HuH-7.5 (cell line): ENCODE data around the gene SLC39A11.
"Not testable (repeated sequence)": the region's sequence is repeated elsewhere in the genome, so short reads cannot be mapped to it uniquely, and the experiment has no call there.

Source experiments
- DNase-seq: peaks from one replicate; pipeline ENCODE4 v3.0.0; 2011; ENCODE audit warnings: low spot score

The SLC39A11 gene

GRCh38 chr17:72782985-72783701 is 309.3 kb downstream of the SLC39A11 start:
- peak; percentile 28 for DNase-seq

GRCh38 chr17:72782437-72782836 is 310.1 kb downstream of the SLC39A11 start:
- not testable (repeated sequence) for DNase-seq

- no peak for DNase-seq
Measured at GRCh38 chr17:72778169-72779151, 314.0 kb downstream of the SLC39A11 start.

GRCh38 chr17:72775919-72776318 is 316.6 kb downstream of the SLC39A11 start:
- no peak for DNase-seq

- no peak for DNase-seq
Measured at GRCh38 chr17:72775237-72775636, 317.3 kb downstream of the SLC39A11 start.

GRCh38 chr17:72774236-72774635 is 318.3 kb downstream of the SLC39A11 start:
- no peak for DNase-seq

- not testable (repeated sequence) for DNase-seq
Measured at GRCh38 chr17:72773225-72773624, 319.3 kb downstream of the SLC39A11 start.

- no peak for DNase-seq
Measured at GRCh38 chr17:72772331-72772821, 320.1 kb downstream of the SLC39A11 start.

GRCh38 chr17:72771734-72772133 is 320.8 kb downstream of the SLC39A11 start:
- no peak for DNase-seq

- no peak for DNase-seq
Measured at GRCh38 chr17:72766761-72767356, 325.6 kb downstream of the SLC39A11 start.

- DNase-seq, result no peak
Measured at GRCh38 chr17:72765368-72766153, 326.9 kb downstream of the SLC39A11 start.

- DNase-seq, result no peak
Measured at GRCh38 chr17:72764632-72765041, 327.9 kb downstream of the SLC39A11 start.

GRCh38 chr17:72763981-72764380 is 328.5 kb downstream of the SLC39A11 start:
- DNase-seq, result no peak

- DNase-seq, result not testable (repeated sequence)
Measured at GRCh38 chr17:72761893-72762575, 330.5 kb downstream of the SLC39A11 start.

- DNase-seq, result no peak
Measured at GRCh38 chr17:72761431-72761830, 331.1 kb downstream of the SLC39A11 start.

GRCh38 chr17:72760368-72760767 is 332.1 kb downstream of the SLC39A11 start:
- DNase-seq, result no peak

GRCh38 chr17:72759301-72759700 is 333.2 kb downstream of the SLC39A11 start:
- DNase-seq, result no peak

GRCh38 chr17:72756256-72756655 is 336.2 kb downstream of the SLC39A11 start:
- DNase-seq, result no peak

GRCh38 chr17:72754513-72754912 is 338.0 kb downstream of the SLC39A11 start:
- no peak for DNase-seq

- DNase-seq, result no peak
Measured at GRCh38 chr17:72751746-72752145, 340.7 kb downstream of the SLC39A11 start.

- DNase-seq, result peak; percentile 56
Measured at GRCh38 chr17:72749119-72749572, 343.3 kb downstream of the SLC39A11 start.
